HL-60 (cell line): ENCODE measurements around the gene RAPGEF4.
A peak's percentile ranks its signal among the peaks of the same experiment; 100 is the strongest.

Experiments used
- CTCF ChIP-seq: IDR thresholded peaks from one replicate; pipeline ENCODE4 v1.5.1; 2011; ENCODE audit warnings: low read length, control low read depth, inconsistent platforms; ENCODE audit not compliant: insufficient read depth
- POLR2AphosphoS5 ChIP-seq: IDR thresholded peaks from 2 replicates; pipeline ENCODE4 v1.6.1; 2012; ENCODE audit warnings: low read depth

- TF ChIP-seq CTCF (peak; percentile 97), POLR2AphosphoS5 (no peak)
Observed at GRCh38 chr2:172972005-172972619, 236.5 kb downstream of the RAPGEF4 start.
